ENCODE measurements around the gene RPL7A.
"Not testable (repeated sequence)": the region's sequence is repeated elsewhere in the genome, so short reads cannot be mapped to it uniquely, and the experiment has no call there.

The RPL7A gene

GRCh38 chr9:133347985-133348717, at the start of gene RPL7A, which contains the start of gene MED22:
RPL7A (plus strand) TSS chr9:133348218; CDS start chr9:133348244, 26 bp downstream.
MED22 (minus strand) TSS chr9:133348131; CDS start chr9:133346662, 1,469 bp downstream.
- peak; percentile 93 for DNase-seq

GRCh38 chr9:133299996-133300395, 48.0 kb upstream of the RPL7A start:
- not testable (repeated sequence) for DNase-seq

GRCh38 chr9:133301253-133302230, 46.5 kb upstream of the RPL7A start:
- no peak for DNase-seq

GRCh38 chr9:133303266-133304157, 44.5 kb upstream of the RPL7A start:
- no peak for DNase-seq

- DNase-seq, result no peak
Observed at GRCh38 chr9:133304158-133304470, 43.9 kb upstream of the RPL7A start.

- no peak for DNase-seq
Observed at GRCh38 chr9:133304477-133305377, 43.3 kb upstream of the RPL7A start.

GRCh38 chr9:133305731-133306130, 42.3 kb upstream of the RPL7A start:
- DNase-seq, result no peak

GRCh38 chr9:133306242-133307204, 41.5 kb upstream of the RPL7A start:
- DNase-seq, result no peak

- no peak for DNase-seq
Observed at GRCh38 chr9:133307301-133307700, 40.7 kb upstream of the RPL7A start.

GRCh38 chr9:133309608-133310007, 38.4 kb upstream of the RPL7A start:
- DNase-seq, result no peak

- no peak for DNase-seq
Observed at GRCh38 chr9:133315997-133316396, 32.0 kb upstream of the RPL7A start.

GRCh38 chr9:133317551-133317950, 30.5 kb upstream of the RPL7A start:
- not testable (repeated sequence) for DNase-seq

- peak; percentile 29 for DNase-seq
Observed at GRCh38 chr9:133320421-133320881, 27.6 kb upstream of the RPL7A start.

GRCh38 chr9:133321411-133321935, 26.5 kb upstream of the RPL7A start:
- DNase-seq, result peak; percentile 17

GRCh38 chr9:133322701-133323100, 25.3 kb upstream of the RPL7A start:
- DNase-seq, result no peak

- no peak for DNase-seq
Observed at GRCh38 chr9:133323211-133323610, 24.8 kb upstream of the RPL7A start.

- no peak for DNase-seq
Observed at GRCh38 chr9:133323991-133324703, 23.9 kb upstream of the RPL7A start.

GRCh38 chr9:133327021-133327420, 21.0 kb upstream of the RPL7A start:
- DNase-seq, result peak; percentile 39

GRCh38 chr9:133327834-133328484, 20.1 kb upstream of the RPL7A start:
- DNase-seq, result peak; percentile 45

Measured in activated CD8-positive, alpha-beta memory T cell treated with anti-CD3 and anti-CD28 coated beads, Interleukin-2, amount 50 U/mL, for 48 hours (primary cell).